IPS DF 4.7 (cell line): ENCODE measurements around the gene TM4SF20.
"Not testable (repeated sequence)": the region's sequence is repeated elsewhere in the genome, so short reads cannot be mapped to it uniquely, and the experiment has no call there.

Source experiments
- DNase-seq: peaks from one replicate; pipeline ENCODE4 v3.0.0-alpha.2; 2013; ENCODE audit warnings: low spot score; ENCODE audit errors: extremely low read depth

The TM4SF20 gene

DNA sequence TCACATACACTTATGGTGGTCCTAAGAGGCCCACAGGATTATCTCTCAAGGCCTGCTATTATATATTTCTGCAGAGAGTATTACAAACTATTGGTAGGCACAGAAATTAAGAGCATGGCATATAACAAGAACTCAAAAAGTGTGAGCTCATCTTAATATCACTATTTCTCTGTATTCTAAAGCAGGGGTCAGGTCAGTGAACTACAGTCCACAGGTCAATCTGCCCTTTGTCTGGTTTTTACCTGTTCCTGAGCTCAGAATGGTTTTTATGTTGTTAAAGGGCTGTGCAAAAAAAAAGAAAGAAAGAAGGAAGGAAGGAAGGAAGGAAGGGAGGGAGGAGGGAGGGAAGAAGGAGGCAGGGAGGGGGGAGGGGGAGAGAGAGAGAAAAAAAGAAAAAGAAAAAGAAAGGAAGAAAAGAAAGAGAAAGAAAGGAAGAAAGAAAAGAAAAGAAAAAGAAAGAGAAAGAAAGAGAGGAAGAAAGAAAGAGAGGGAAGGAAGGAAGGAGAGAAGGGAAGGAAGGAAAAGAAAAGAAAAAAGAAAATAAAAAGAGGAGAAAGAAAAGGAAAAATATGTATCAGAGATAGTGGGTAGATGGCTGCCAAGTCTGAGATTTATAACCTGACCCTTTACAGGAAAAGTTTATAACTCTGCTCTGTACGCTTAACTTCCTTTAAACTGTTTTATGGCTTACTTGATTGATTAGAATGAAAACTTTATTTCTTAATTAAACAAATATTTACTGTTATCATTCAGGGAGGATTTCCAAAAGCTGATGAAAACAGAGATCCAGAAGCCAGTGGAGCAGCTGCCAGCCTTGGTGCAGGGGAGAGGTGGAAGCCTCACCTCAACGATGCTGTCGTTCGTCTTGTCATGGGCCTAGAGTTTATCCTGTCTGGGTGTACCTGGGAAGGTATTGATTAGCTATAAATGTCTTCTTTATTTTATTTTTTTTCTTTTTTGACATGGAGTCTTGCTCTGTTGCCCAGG, 19.9 kb upstream of the TM4SF20 start:
- DNase-seq = no peak

GRCh38 chr2:227397562-227397961, 18.5 kb upstream of the TM4SF20 start:
- DNase-seq = no peak

DNA sequence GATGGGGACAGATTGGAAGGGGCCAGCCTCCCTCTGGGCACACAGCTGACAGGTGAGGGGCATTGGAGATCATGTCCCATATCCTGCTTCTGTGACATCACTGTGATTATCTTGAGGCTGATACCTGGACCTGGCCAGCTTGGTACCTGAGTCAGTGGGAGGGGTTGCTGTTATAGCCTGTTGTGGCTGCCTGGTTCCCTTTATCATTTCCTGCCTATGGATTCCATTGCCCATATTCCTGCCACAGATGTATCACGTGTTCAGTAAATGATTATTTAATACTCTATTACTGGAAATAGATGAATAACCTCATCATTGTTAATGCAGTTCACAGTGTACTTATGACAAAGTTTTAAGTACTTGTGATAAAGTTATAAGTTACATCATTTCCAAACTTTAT, 16.4 kb upstream of the TM4SF20 start:
- no peak for DNase-seq

DNA sequence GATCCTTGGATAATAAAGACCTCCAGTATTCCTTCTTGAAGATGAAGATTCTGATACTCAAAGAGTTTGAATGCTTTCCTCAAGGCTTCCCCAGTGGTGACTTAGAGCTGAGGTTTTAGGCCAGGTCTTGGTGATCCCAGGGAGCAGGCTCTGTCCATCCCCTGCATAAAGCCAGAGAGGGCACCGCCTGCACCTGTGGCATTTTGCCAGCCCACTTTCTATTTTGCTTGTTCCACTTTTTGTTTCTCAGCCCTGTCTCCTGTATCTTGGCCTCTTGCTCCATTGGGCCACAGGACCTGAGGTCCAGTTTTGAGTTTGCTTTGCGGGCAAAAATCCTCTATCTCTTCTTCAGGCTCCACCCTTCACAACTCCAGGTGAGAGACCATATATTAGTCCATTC, 15.3 kb upstream of the TM4SF20 start:
- no peak for DNase-seq

DNA sequence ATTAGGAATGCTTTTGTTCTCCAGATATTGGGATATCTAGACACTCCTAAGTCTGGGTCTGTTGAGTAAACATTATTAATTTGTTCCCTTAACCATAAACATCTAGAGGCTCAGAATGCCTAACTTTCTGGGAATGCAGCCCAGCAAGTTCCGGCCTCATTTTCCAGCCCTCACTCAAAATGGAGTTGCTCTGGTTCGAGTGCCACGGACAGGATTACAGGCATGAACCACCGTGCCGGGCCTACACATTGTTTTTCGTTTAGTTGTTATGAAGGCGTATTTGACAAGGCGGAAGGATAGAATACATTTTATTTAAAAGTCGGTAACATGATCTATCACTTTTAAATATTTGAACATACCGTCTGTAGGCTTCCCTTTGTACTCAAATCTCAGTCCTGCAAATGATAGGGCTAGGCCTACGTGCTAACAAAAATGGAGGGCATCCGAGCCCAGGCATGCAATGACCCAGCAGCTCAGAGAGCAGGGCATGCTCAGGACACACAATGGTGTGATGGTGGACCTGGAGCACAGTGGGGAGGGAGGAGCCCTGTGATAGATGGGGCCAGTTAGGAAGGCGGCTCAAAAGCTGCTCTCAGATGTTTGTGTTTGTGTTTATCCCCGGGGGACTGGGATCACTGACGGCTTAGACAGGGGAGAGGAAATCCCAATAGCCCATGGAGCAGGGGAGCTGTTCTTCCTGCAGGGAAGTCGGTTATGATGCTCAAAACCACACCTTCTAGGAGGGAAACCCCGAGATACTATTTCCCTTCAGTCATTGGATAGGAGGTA, 11.6 kb upstream of the TM4SF20 start:
- DNase-seq = no peak

DNA sequence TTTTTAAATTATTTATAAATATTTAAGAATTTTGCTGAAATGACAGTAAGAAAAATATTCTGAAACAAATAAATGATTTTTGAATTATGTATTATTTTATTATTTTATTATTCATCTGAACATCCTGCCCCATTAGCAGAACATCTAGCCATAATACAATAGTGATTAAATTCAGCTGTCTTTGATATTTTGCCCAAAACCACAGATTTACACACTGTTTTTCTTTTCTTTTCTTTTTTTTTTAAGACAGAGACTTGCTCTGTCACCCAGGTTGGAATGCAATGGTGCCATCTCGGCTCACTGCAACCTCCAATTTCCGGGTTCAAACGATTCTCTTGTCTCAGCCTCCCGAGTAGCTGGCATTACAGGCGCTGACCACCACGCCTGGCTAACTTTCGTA, 10.6 kb upstream of the TM4SF20 start:
- no peak for DNase-seq

GRCh38 chr2:227389231-227389630, 10.1 kb upstream of the TM4SF20 start:
- no peak for DNase-seq

DNA sequence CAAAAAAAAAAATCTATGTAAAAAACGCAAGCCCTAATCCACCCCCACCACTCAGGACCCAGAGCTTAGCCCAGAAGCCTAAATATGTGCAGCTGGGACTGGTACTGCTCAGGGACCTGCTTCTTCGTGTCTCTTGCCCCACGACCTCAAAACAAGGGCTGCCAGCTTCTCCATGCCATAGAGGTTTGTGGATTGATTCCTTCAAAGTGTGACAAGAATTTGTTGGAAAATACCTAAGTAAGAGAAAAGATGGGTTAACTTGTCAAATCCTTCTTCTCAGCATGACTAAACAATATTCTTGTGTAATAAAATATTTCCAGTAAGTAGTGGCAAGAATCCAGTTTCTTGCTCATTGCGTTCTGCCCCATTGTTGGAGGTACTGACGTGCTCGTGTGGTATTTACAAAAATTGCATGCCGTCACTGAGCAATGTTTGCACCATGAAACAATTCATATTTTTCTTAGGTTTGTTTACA, 9.5 kb upstream of the TM4SF20 start:
- DNase-seq = no peak

DNA sequence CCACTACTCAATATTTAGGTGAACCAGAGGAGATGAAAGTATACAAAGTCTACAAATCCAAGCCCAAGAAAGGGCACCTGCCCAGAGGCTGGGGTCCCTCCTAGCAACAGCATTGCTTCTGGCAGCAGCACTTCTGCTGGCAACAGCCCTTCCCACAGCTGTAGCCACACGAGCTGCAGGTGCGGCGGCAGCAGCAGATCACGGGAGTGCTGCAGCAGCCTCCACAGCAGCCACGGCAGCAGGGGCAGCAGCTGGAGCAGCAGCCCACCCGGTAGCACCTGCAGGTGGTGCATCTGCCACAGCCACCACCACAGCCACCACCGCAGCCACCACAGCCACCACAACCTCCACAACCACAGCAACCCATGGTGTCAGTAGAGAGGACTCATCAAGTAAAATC, 8.5 kb upstream of the TM4SF20 start, which contains the start of gene SCYGR1:
Gene SCYGR1 (minus strand): TSS at position 367 of the 400 bp plus-strand sequence. CDS start 0 bp downstream, at position 367.
- DNase-seq = not testable (repeated sequence)

GRCh38 chr2:227386630-227387029, 7.5 kb upstream of the TM4SF20 start:
- DNase-seq = no peak

GRCh38 chr2:227383686-227384085, 4.6 kb upstream of the TM4SF20 start:
- no peak for DNase-seq

GRCh38 chr2:227382241-227382835, 3.2 kb upstream of the TM4SF20 start:
- not testable (repeated sequence) for DNase-seq

GRCh38 chr2:227378371-227378782, 729 bp downstream of the TM4SF20 start:
- DNase-seq = no peak

DNA sequence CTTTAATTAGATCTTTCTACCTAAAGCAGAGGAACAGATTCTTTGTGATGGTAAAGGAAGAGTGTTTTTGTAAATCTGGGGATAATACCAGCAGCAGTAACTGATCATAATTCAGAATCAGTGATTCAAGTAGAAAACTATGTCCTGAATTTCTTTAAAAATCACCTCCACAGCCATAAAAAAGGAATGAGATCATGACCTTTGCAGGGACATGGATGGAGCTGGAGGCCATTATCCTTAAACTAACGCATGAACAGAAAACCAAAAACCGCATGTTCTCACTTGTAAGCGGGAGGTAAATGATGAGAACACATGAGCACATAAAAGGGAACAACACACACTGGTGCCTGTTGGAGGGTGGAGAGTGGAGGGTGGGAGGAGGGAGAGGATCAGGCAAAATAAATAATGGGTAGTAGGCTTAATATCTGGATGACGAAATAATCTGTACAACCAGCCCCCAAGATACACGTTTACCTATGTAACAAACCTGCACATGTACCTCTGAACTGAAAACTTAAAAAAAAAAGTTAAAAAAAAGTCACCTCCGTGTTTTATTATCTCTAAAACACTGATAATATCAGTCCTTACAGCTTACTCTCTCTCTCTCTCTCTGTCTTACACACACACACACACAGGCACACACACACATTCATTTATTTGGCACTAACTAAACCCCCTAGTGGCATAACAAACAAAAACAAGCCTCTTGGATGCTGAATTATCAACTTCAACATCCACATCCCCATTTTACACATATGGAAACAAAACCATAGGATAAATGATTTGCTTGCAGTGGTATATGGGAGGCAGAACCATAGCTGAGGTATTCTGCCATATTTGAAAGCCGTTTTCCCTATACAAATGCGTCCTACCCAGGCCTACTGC, 1.4 kb downstream of the TM4SF20 start:
- no peak for DNase-seq

DNA sequence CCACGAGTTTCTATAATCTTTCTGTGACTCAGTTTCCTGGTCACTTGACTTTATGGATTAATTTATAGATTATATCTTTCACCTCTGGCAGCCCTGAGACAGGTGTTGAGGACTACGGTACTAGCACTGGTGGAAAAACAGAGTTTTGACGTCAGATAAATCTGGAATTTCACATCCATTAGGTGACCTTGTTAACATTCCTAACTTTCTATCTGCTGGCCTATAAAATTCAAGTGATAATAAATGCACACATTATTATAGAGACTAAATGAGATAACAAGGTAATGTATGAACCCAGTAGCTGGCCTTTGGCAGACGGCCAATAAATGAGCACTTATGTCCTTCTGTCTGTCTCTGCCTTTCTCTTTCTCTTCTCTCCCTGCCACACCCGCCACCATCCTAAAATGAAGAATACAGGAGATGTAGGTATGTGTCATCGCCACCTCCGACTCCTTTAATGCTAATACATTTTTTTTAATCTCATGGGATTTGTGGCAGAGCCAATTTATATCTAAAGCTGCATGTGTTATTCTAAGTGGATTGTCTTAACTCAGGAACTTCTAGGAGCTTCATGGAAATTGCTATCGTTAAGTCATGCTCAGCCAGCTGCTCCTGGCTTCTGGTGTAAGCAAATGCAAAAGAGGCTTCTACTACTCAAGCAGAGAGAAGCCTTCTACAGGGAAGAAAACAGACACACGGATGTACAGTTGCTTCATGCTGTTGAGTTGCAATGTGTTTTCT, 2.3 kb downstream of the TM4SF20 start:
- DNase-seq = no peak

DNA sequence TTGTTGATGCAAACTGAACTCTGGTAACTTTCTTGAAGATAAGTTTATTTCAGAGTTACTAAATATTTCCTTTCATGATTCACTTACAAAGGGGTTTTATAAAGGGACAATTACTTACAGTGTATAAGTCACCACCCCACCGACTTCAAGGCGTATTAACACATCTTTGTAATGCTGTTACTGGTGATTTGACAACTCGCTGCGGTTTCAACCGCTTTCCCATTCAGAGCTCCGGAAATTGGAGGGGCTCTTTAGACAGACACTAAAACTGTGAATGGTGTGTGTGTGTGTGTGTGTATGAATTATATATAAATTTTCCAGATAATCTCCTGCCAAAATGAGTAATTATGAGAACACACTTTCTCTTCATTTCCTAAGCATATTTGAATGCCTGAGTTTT, 4.9 kb downstream of the TM4SF20 start:
- DNase-seq = no peak

DNA sequence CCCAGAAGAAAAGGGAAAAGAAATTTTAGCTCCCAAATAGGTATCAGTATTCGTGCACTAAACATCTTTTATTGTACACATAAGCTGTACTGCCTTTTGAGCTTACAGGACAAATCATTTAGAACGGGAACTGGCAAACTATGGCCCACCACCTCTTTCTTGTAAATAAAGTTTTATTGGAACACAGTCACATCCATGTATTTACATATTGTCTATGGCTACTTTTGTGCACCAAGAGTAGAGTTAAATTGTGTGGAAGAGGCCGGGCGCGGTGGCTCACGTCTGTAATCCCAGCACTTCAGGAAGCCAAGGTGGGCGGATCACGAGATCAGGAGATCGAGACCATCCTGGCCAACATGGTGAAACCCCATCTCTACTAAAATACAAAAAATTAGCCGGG, 5.7 kb downstream of the TM4SF20 start:
- DNase-seq = no peak

- no peak for DNase-seq
Measured at GRCh38 chr2:227370791-227371312, 8.3 kb downstream of the TM4SF20 start.

DNA sequence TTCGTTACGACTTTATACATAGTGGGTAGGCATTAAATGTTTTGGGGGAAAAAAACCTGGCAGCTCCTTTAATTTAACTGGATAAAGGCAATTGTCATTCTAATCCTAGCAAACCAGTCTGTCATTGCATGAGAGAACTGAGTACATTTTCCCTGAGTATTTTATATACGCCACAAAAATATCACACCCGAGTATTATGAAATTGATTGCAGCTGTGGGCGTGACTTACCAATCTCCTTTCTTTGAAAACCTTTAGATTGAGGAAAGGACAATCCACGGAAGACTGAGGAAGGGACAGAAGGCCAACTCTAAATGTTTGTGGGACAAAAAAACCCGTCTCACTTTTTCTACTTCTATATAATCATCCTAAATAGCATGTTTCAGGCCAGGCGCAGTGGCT, 9.0 kb downstream of the TM4SF20 start:
- DNase-seq = no peak

DNA sequence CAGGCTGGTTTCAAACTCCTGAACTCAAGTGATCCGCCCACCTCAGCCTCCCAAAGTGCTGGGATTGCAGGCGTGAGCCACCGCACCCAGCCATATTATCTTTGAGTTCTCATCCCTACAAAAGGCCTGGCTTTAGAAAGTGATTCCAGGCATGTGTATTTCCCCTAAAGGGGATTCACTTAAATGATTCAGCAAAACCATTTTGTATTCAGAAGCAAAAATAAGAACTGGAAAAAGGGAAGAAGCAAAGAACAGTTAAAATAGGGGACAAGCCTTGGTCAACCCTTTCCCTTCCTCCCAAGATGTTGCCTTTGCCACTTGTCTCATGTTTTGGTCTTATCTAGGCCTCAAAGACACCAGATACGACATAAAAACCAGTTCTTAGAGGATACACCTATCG, 10.5 kb downstream of the TM4SF20 start:
- DNase-seq = no peak
